Measurements from ENCODE around the gene SPDYE9.
"Not testable (repeated sequence)": the region's sequence is repeated elsewhere in the genome, so short reads cannot be mapped to it uniquely, and the experiment has no call there.

The SPDYE9 gene

GRCh38 chr7:73085938-73086337 is at the start of gene SPDYE9:
TSS of gene SPDYE9 (minus strand) at chr7:73086038. CDS start at chr7:73084238, 1,800 bp downstream.
- not testable (repeated sequence) for DNase-seq

GRCh38 chr7:73134866-73135265 is 49.0 kb upstream of the SPDYE9 start:
- DNase-seq = not testable (repeated sequence)

GRCh38 chr7:73132651-73133217 is 46.9 kb upstream of the SPDYE9 start:
- not testable (repeated sequence) for DNase-seq

GRCh38 chr7:73130612-73131011 is 44.8 kb upstream of the SPDYE9 start:
- DNase-seq = not testable (repeated sequence)

- DNase-seq = not testable (repeated sequence)
Observed at GRCh38 chr7:73124126-73124525, 38.3 kb upstream of the SPDYE9 start.

GRCh38 chr7:73122778-73123447 is 37.1 kb upstream of the SPDYE9 start:
- DNase-seq = not testable (repeated sequence)

GRCh38 chr7:73118155-73118554 is 32.3 kb upstream of the SPDYE9 start:
- not testable (repeated sequence) for DNase-seq

- DNase-seq = not testable (repeated sequence)
Observed at GRCh38 chr7:73057811-73058210, 28.0 kb downstream of the SPDYE9 start, which contains the start of gene SPDYE11. TSS of gene SPDYE11 (minus strand) at chr7:73057911. CDS start at chr7:73056111, 1,800 bp downstream.

- not testable (repeated sequence) for DNase-seq
Observed at GRCh38 chr7:73029666-73030065, 56.2 kb downstream of the SPDYE9 start, which contains the start of gene SPDYE8. TSS of gene SPDYE8 (minus strand) at chr7:73029766. CDS start at chr7:73027966, 1,800 bp downstream.

Measured in activated CD8-positive, alpha-beta memory T cell treated with anti-CD3 and anti-CD28 coated beads, Interleukin-2, amount 50 U/mL, for 4 hours (primary cell).